Mammary epithelial cell (primary cell): Measurements from ENCODE around the gene NECAB3.

Experiments
- EZH2 ChIP-seq: IDR thresholded peaks from 2 replicates; pipeline ENCODE4 v1.6.1; 2012; ENCODE audit warnings: low read length, inconsistent platforms, borderline replicate concordance
- TF ChIP-seq, protein P1 (sequence below), 2 donors: IDR thresholded peaks in 1 of 2; conservative IDR thresholded peaks in 1 of 2; 2 replicates each; pipeline ENCODE4 v1.5.1; 2011 to 2012; ENCODE audit warnings: inconsistent platforms in 2 of 2, low read length in 2 of 2, mild to moderate bottlenecking in 2 of 2, control low read depth in 1 of 2, low read depth in 1 of 2; ENCODE audit not compliant: insufficient read depth in 1 of 2; ENCODE audit errors: extremely low read depth in 1 of 2

DNA sequence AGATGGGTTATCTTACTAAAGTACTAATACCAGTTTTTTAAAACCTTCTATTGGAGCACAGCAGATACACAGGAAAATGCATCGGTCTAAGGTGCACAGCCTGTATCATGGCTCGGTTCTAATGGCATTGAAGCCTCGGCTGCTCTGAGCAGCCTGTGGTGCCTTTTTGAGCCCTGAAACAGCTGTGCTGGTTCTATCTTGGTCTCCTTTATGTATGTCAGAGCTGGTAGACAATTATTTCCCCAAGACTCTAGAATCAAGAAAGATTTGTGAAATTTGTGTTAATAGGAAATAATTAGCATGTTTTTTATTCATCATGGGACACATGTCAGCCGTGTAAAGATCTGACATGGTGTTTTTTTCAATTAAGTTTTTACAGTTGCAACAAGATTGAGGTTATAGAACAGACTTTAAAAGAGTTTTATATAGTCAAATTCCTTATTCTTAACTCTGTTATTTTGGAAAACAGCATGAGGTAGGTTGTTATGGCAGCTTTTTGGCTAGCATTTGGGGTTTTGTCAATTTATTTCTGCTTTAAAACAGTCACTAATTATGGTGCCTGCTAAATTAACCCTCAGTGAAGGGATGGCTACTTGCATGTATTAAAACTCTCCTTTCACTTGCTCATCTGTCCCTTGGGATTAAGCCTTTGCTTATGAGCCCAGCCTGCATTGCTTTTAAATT lies 52.4 kb downstream of the NECAB3 start:
- TF ChIP-seq, protein P1, sequence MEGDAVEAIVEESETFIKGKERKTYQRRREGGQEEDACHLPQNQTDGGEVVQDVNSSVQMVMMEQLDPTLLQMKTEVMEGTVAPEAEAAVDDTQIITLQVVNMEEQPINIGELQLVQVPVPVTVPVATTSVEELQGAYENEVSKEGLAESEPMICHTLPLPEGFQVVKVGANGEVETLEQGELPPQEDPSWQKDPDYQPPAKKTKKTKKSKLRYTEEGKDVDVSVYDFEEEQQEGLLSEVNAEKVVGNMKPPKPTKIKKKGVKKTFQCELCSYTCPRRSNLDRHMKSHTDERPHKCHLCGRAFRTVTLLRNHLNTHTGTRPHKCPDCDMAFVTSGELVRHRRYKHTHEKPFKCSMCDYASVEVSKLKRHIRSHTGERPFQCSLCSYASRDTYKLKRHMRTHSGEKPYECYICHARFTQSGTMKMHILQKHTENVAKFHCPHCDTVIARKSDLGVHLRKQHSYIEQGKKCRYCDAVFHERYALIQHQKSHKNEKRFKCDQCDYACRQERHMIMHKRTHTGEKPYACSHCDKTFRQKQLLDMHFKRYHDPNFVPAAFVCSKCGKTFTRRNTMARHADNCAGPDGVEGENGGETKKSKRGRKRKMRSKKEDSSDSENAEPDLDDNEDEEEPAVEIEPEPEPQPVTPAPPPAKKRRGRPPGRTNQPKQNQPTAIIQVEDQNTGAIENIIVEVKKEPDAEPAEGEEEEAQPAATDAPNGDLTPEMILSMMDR (conservative IDR thresholded peaks at IDR 0.05 in 1 of 2, IDR thresholded peaks at IDR 0.05 in 1 of 2; ENCODE audit: extremely low read depth in 1 of 2, insufficient read depth in 1 of 2, low read depth in 1 of 2, low read length in 2 of 2): no peak
- no peak for TF ChIP-seq EZH2
